Inferior parietal cortex (tissue), 1 donor: ENCODE results near the gene BBS10.
"Not testable (repeated sequence)": the region's sequence is repeated elsewhere in the genome, so short reads cannot be mapped to it uniquely, and the experiment has no call there.

Source experiments
- DNase-seq: peaks from one replicate; pipeline ENCODE4 v3.0.0-alpha.2; 2016; ENCODE audit errors: extremely low spot score

Gene BBS10

DNA sequence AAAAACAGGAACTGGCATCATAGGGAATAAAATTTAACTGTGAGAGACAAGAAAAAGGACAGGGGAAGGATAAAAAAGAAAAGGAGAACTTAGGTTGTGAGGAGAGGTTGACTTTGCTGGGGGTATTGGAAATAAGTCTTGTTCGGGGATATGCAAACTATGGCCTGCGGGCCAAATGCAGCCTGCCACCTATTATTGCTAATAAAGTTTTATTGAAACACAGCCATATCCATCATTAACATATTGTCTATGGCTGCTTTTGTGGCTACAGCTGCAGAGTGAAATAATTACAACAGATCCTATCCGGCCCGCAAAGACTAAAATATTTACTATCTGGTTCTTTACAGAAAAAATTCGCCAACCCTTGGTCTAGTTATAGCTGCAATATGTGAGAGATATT is 18.6 kb downstream of the BBS10 start:
- no peak for DNase-seq

- DNase-seq, result no peak
Observed at GRCh38 chr12:76329159-76329558, 19.1 kb downstream of the BBS10 start.

DNA sequence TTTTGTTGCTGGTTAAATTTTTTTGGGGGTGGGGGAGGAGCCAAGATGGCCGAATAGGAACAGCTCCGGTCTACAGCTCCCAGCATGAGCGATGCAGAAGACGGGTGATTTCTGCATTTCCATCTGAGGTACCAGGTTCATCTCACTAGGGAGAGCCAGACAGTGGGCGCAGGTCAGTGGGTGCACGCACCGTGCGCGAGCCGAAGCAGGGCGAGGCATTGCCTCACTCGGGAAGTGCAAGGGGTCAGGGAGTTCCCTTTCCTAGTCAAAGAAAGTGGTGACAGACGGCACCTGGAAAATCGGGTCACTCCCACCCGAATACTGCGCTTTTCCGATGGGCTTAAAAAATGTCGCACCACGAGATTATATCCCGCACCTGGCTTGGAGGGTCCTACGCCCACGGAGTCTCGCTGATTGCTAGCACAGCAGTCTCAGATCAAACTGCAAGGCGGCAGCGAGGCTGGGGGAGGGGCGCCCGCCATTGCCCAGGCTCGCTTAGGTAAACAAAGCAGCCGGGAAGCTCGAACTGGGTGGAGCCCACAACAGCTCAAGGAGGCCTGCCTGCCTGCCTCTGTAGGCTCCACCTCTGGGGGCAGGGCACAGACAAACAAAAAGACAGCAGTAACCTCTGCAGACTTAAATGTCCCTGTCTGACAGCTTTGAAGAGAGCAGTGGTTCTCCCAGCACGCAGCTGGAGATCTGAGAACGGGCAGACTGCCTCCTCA is 28.5 kb downstream of the BBS10 start:
- DNase-seq, result not testable (repeated sequence)

DNA sequence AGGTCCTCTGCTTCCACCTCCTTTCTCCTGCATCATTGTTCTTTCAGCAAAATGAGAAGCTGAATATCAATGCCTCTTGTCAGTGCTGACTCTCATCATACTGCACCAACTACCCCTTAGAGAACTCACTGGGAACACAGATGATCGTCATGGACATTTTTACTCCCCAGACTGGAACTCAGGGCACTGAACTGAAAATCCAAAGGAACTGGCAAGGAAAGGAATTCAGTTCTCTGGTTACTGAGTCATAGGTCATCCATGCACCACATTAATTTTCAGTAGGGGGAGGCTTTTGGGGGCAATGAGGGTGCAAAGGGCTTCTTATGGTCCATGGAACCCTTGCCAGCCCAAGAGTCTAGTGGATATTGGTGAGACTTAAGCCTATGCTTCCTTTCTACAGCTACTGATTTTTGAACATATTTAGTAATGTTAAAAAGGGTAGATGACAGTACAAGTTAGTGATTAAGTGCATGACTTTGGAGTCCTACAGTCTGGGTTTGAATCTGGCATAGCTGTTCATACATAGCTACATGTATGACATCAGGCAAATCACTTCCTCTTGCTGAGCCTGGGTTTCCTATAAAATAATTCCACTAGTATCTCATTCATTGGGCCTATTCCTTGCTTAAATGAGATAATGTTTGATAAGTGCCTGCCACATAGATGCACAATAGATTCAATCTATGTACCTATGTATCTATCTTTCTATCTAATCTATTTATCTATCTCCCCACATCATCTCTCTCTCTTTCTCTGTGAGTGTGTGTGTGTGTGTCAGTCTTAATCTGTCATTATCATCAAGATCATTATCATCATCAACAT is 29.2 kb downstream of the BBS10 start:
- DNase-seq, result no peak

- DNase-seq, result no peak
Observed at GRCh38 chr12:76317976-76318375, 30.2 kb downstream of the BBS10 start.

- DNase-seq, result no peak
Observed at GRCh38 chr12:76316468-76316867, 31.7 kb downstream of the BBS10 start.

- no peak for DNase-seq
Observed at GRCh38 chr12:76313299-76313698, 34.9 kb downstream of the BBS10 start.

GRCh38 chr12:76312315-76312714 is 35.9 kb downstream of the BBS10 start:
- no peak for DNase-seq

- DNase-seq, result peak; percentile 17
Observed at GRCh38 chr12:76311796-76312195, 36.4 kb downstream of the BBS10 start.

GRCh38 chr12:76310110-76310509 is 38.1 kb downstream of the BBS10 start:
- no peak for DNase-seq

DNA sequence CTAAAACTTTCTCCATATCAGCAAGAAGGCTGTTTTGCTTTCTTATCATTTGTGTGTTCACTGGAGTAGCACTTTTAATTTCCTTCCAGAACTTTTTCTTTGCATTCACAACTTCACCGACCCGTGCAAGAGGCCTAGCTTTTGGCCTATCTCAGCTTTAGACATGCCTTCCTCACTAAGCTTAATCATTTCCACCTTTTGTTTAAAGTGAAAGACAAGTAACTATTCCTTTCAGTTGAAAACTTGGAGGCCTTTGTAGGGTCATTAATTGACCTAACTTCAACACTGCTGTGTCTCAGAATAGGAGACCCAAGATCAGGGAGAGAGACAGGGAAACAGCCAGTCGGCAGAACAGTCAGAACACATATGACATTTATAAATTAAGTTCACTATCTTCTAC is 39.3 kb downstream of the BBS10 start:
- DNase-seq, result no peak

DNA sequence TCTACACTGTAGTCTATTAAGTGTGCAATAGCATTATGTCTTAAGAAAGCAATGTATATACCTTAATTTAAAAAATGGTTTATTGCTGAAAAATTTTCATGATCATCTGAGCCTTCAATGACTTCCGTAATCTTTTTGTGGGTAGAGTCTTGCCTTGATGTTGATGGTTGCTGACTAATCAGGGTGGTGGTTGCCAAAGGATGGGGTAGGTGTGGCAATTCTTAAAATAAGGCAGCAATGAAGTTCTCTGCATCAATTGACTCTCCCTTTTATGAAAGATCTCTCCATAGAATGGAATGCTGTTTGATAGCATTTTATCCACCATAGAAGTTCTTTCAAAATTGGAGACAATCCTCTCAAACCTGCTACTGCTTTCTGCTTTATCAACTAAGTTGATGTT is 41.1 kb downstream of the BBS10 start:
- DNase-seq, result no peak

DNA sequence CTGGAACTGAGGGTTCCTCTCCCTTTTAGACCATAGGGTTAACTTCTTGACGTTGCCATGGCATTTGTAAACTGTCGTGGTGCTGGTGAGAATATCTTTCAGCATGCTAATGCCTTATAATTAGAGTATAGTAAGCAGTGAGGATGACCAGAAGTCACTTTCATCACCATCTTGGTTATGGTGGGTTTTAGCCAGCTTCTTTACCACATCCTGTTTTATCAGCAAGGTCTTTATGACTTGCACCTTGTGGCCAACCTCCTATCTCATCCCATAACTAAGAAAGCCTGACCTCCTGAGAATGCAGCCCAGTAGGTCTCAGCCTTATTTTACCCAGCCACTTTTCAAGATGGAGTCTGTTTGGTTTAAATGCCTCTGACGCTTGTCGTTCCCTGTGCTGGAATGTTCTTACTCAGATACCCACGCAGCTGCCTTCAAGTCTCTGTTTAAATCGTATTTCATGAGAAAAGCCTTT is 44.2 kb downstream of the BBS10 start:
- DNase-seq, result no peak

DNA sequence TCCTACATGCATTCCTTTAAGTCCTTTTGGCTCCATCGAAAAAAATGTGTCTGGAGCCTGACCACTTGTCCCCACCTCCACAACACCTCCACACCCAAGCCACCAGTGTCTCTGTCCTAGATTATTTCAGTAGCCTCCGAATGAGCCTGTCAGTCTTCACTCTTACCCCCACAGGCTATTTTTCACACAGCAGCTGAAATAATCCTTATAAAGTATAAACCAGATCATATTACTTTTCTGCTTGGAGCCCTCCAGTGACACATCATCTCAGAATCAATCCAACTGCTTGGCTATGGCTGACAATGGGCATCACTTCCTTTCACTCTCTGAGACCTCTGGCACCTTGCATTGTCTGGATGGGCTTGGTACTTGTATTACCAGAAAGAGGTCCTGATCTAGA is 44.9 kb downstream of the BBS10 start:
- no peak for DNase-seq

GRCh38 chr12:76300297-76300665 is 47.9 kb downstream of the BBS10 start:
- DNase-seq, result no peak

GRCh38 chr12:76299536-76300296 is 48.5 kb downstream of the BBS10 start:
- DNase-seq, result no peak
